ENCODE measurements around the gene ACADSB.

GRCh38 chr10:123087348-123087747 lies 78.5 kb downstream of the ACADSB start:
- TF ChIP-seq CTCF (IDR thresholded peaks at IDR 0.05) (no peak), RAD21 (IDR thresholded peaks at IDR 0.05; ENCODE audit: low read length) (no peak), GATA2 (CRISPR knock-in tag; IDR thresholded peaks at IDR 0.05) (no peak), NRF1 (IDR thresholded peaks at IDR 0.05; ENCODE audit: low read depth, low read length) (no peak), IRF3 (IDR thresholded peaks at IDR 0.05; ENCODE audit: low read depth, low read length) (no peak), FOSL2 (IDR thresholded peaks at IDR 0.05; ENCODE audit: borderline replicate concordance, low read depth) (no peak), POLR2AphosphoS5 (IDR thresholded peaks at IDR 0.05; ENCODE audit: low read depth, low read length) (no peak), EP300 (IDR thresholded peaks at IDR 0.05; ENCODE audit: borderline replicate concordance in 1 of 2, low read depth in 1 of 2, low read length in 1 of 2) (no peak), TAF1 (IDR thresholded peaks at IDR 0.05; ENCODE audit: borderline replicate concordance, low read depth, low read length) (no peak)

Measured in SK-N-SH (cell line).